ENCODE results near the gene NQO2. TPM values are rescaled to one million over a fixed set of nuclear protein-coding genes. Genes with fewer than 3 reads are reported as not detected.
A peak's percentile ranks its signal among the peaks of the same experiment; 100 is the strongest.

NQO2 gene
- total and polyA plus RNA-seq, 2 of the 13 experiments (the other 11 are each of a cell fraction or from before 2014, with no cell fraction given): 32.2 to 56.5 TPM

DNA sequence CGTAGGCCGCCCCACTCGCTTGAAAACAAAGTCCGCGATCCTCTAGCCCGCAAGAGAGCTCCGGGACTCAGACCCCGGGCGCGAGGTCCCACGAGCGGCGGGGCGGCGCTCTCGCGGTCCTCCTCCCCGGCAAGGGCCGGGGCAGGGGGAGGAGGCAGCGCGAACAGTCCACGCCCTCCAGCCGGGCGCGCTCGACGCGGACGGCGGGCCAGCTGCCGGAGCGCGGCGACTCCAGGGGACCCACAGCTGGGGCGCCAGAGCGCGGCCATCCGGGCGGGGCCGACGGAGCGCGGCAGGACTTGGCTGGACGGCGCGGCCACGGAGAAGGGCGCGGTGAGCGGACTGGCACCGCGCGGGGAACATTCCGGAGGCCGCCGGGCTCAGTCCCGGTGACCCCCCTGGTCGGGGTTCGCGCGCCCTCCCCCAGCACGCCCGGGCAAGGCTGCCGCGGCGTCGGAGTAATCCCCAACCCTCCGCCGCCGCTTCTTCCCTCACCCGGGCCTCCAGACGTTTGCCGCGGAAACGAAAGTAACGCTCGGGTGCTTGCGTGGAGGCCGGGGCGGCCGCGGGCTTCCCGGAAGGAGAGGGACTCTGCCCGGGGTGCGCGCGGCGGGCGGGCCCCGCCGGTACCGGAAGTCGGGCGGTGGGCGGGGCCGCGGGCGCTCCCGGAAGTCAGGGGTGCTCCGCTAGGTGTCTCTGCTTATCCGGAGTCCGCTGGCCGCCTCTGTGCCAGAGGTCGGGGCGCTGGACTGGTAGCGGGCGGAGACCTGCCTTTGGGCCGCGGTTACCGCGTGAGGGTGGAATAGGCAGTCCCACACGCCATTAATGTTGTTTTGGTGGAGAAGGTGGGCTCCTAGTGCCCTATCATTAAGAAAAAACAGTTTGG is 68.9 kb downstream of the NQO2 start, which contains the start of gene RIPK1 (continued):
- TF ChIP-seq, protein P1, sequence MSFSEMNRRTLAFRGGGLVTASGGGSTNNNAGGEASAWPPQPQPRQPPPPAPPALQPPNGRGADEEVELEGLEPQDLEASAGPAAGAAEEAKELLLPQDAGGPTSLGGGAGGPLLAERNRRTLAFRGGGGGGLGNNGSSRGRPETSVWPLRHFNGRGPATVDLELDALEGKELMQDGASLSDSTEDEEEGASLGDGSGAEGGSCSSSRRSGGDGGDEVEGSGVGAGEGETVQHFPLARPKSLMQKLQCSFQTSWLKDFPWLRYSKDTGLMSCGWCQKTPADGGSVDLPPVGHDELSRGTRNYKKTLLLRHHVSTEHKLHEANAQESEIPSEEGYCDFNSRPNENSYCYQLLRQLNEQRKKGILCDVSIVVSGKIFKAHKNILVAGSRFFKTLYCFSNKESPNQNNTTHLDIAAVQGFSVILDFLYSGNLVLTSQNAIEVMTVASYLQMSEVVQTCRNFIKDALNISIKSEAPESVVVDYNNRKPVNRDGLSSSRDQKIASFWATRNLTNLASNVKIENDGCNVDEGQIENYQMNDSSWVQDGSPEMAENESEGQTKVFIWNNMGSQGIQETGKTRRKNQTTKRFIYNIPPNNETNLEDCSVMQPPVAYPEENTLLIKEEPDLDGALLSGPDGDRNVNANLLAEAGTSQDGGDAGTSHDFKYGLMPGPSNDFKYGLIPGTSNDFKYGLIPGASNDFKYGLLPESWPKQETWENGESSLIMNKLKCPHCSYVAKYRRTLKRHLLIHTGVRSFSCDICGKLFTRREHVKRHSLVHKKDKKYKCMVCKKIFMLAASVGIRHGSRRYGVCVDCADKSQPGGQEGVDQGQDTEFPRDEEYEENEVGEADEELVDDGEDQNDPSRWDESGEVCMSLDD (CRISPR knock-in tag; IDR thresholded peaks at IDR 0.05; ENCODE audit: borderline replicate concordance): peak; percentile 53; the same call in 1 of the 2 replicates
- TF ChIP-seq SP1 (IDR thresholded peaks at IDR 0.05) (no peak), SP1 (CRISPR knock-in tag; IDR thresholded peaks at IDR 0.05) (peak; percentile 85), ZNF256 (CRISPR knock-in tag; conservative IDR thresholded peaks at IDR 0.05) (no peak; the same call in 1 of the 2 replicates), ZSCAN25 (CRISPR knock-in tag; IDR thresholded peaks at IDR 0.05) (peak; percentile 81), HNRNPK (IDR thresholded peaks at IDR 0.05; ENCODE audit: low read depth, low read length, poor library complexity, severe bottlenecking) (peak; percentile 52), ZNF562 (CRISPR knock-in tag; IDR thresholded peaks at IDR 0.05; ENCODE audit: borderline replicate concordance) (0 out of 2 replicates have a peak, but pooled peaks have one; percentile 53), ZBTB33 (CRISPR knock-in tag; IDR thresholded peaks at IDR 0.05) (no peak), PATZ1 (CRISPR knock-in tag; IDR thresholded peaks at IDR 0.05) (peak; percentile 52; the same call in 1 of the 2 replicates), CCDC6 (CRISPR knock-in tag; IDR thresholded peaks at IDR 0.05) (peak; percentile 86), TFDP1 (CRISPR knock-in tag; IDR thresholded peaks at IDR 0.05; ENCODE audit: borderline replicate concordance) (no peak), HNRNPLL (IDR thresholded peaks at IDR 0.05; ENCODE audit: low read depth, low read length, poor library complexity, severe bottlenecking) (peak; percentile 89), ZNF746 (CRISPR knock-in tag; IDR thresholded peaks at IDR 0.05) (0 out of 2 replicates have a peak, but pooled peaks have one; percentile 14)
- TF ChIP-seq, protein P2, sequence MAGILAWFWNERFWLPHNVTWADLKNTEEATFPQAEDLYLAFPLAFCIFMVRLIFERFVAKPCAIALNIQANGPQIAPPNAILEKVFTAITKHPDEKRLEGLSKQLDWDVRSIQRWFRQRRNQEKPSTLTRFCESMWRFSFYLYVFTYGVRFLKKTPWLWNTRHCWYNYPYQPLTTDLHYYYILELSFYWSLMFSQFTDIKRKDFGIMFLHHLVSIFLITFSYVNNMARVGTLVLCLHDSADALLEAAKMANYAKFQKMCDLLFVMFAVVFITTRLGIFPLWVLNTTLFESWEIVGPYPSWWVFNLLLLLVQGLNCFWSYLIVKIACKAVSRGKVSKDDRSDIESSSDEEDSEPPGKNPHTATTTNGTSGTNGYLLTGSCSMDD (CRISPR knock-in tag; IDR thresholded peaks at IDR 0.05): no peak
- TF ChIP-seq, protein P3, sequence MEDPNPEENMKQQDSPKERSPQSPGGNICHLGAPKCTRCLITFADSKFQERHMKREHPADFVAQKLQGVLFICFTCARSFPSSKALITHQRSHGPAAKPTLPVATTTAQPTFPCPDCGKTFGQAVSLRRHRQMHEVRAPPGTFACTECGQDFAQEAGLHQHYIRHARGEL (CRISPR knock-in tag; IDR thresholded peaks at IDR 0.05): no peak; the same call in 1 of the 2 replicates
- TF ChIP-seq, protein P4, sequence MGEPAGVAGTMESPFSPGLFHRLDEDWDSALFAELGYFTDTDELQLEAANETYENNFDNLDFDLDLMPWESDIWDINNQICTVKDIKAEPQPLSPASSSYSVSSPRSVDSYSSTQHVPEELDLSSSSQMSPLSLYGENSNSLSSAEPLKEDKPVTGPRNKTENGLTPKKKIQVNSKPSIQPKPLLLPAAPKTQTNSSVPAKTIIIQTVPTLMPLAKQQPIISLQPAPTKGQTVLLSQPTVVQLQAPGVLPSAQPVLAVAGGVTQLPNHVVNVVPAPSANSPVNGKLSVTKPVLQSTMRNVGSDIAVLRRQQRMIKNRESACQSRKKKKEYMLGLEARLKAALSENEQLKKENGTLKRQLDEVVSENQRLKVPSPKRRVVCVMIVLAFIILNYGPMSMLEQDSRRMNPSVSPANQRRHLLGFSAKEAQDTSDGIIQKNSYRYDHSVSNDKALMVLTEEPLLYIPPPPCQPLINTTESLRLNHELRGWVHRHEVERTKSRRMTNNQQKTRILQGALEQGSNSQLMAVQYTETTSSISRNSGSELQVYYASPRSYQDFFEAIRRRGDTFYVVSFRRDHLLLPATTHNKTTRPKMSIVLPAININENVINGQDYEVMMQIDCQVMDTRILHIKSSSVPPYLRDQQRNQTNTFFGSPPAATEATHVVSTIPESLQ (CRISPR knock-in tag; conservative IDR thresholded peaks at IDR 0.05): peak; percentile 53; the same call in 1 of the 2 replicates
